Liver (tissue), 9 donors: ENCODE measurements around the gene C12orf60. TPM values are rescaled to one million over a fixed set of nuclear protein-coding genes. Genes with fewer than 3 reads are reported as not detected.

Experiments
- DNase-seq: peaks from one replicate; pipeline ENCODE4 v3.0.0-alpha.2; 2017; ENCODE audit warnings: low spot score
- H3K27ac ChIP-seq, 2 donors: one replicate each; pipeline ENCODE4 v1.7.0; 2013; ENCODE audit warnings: inconsistent platforms in 2 of 2, low read length in 2 of 2, control low read depth in 1 of 2, low read depth in 1 of 2, mild to moderate bottlenecking in 1 of 2
- H3K27me3 ChIP-seq, 4 donors: one replicate each; pipeline versions ENCODE4 v1.6.1 to v1.7.0; 2013; ENCODE audit warnings: low read length in 3 of 4, inconsistent platforms in 1 of 4, mild to moderate bottlenecking in 1 of 4, moderate library complexity in 1 of 4; ENCODE audit not compliant: control insufficient read depth in 4 of 4, insufficient read depth in 4 of 4
- H3K36me3 ChIP-seq, 4 donors: one replicate each; pipeline versions ENCODE4 v1.6.1 to v1.7.0; 2013; ENCODE audit warnings: low read length in 3 of 4, mild to moderate bottlenecking in 3 of 4, low read depth in 1 of 4, moderate library complexity in 1 of 4; ENCODE audit not compliant: control insufficient read depth in 4 of 4, insufficient read depth in 3 of 4
- H3K4me1 ChIP-seq, 4 donors: one replicate each; pipeline versions ENCODE4 v1.6.1 to v1.7.0; 2013; ENCODE audit warnings: low read length in 3 of 4, mild to moderate bottlenecking in 3 of 4, moderate library complexity in 1 of 4; ENCODE audit not compliant: control insufficient read depth in 4 of 4, insufficient read depth in 4 of 4
- H3K4me3 ChIP-seq, 3 donors: one replicate each; pipeline versions ENCODE4 v1.6.1 to v1.7.0; 2013; ENCODE audit warnings: low read length in 3 of 3, control low read depth in 1 of 3, low read depth in 1 of 3, mild to moderate bottlenecking in 1 of 3
- H3K9ac ChIP-seq, 2 donors: one replicate each; pipeline ENCODE4 v1.7.0; 2013; ENCODE audit warnings: low read length in 2 of 2, mild to moderate bottlenecking in 2 of 2, moderate library complexity in 2 of 2, control low read depth in 1 of 2, low read depth in 1 of 2
- H3K9me3 ChIP-seq, 4 donors: one replicate each; pipeline versions ENCODE4 v1.6.1 to v1.7.0; 2013; ENCODE audit warnings: low read length in 3 of 4; ENCODE audit not compliant: control insufficient read depth in 4 of 4
- ATF3 ChIP-seq: IDR thresholded peaks from 2 replicates; pipeline ENCODE4 v1.6.1; 2016; ENCODE audit warnings: antibody characterized with exemption
- CTCF ChIP-seq: fragments of 150-350 bp; IDR thresholded peaks from 2 replicates; pipeline ENCODE4 v1.5.1; 2017; ENCODE audit warnings: improper control_type of control experiment, low read depth, low read length; ENCODE audit not compliant: missing input control
- EGR1 ChIP-seq, 2 donors: IDR thresholded peaks; 2 replicates each; pipeline ENCODE4 v1.6.1; 2016 to 2018; ENCODE audit warnings: antibody characterized with exemption in 2 of 2, low read depth in 2 of 2
- FOXA1 ChIP-seq: IDR thresholded peaks from 2 replicates; pipeline ENCODE4 v1.6.1; 2016; ENCODE audit warnings: antibody characterized with exemption
- FOXA2 ChIP-seq: IDR thresholded peaks from 2 replicates; pipeline ENCODE4 v1.6.1; 2016; ENCODE audit warnings: antibody characterized with exemption
- GABPA ChIP-seq, 2 donors: IDR thresholded peaks in 1 of 2; conservative IDR thresholded peaks in 1 of 2; 2 replicates each; pipeline ENCODE4 v1.6.1; 2016; ENCODE audit warnings: antibody characterized with exemption in 2 of 2, mild to moderate bottlenecking in 1 of 2, moderate library complexity in 1 of 2
- HNF4A ChIP-seq, 2 donors: conservative IDR thresholded peaks; 2 replicates each; pipeline ENCODE4 v1.6.1; 2016; ENCODE audit warnings: antibody characterized with exemption in 2 of 2, mild to moderate bottlenecking in 2 of 2
- HNF4G ChIP-seq: IDR thresholded peaks from 2 replicates; pipeline ENCODE4 v1.6.1; 2016; ENCODE audit warnings: antibody characterized with exemption
- MAX ChIP-seq: IDR thresholded peaks from 2 replicates; pipeline ENCODE4 v1.6.1; 2016; ENCODE audit warnings: antibody characterized with exemption
- NR2F2 ChIP-seq: IDR thresholded peaks from 2 replicates; pipeline ENCODE4 v1.6.1; 2016; ENCODE audit warnings: antibody characterized with exemption
- RAD21 ChIP-seq, 2 donors: IDR thresholded peaks; 2 replicates each; pipeline ENCODE4 v1.6.1; 2016; ENCODE audit warnings: antibody characterized with exemption in 2 of 2, mild to moderate bottlenecking in 2 of 2
- REST ChIP-seq: IDR thresholded peaks from 2 replicates; pipeline ENCODE4 v1.6.1; 2016; ENCODE audit warnings: antibody characterized with exemption, mild to moderate bottlenecking
- RXRA ChIP-seq, 2 donors: IDR thresholded peaks; 2 replicates each; pipeline ENCODE4 v1.6.1; 2017 to 2018; ENCODE audit warnings: antibody characterized with exemption in 2 of 2, mild to moderate bottlenecking in 1 of 2
- SP1 ChIP-seq: IDR thresholded peaks from 2 replicates; pipeline ENCODE4 v1.6.1; 2018; ENCODE audit warnings: antibody characterized with exemption, mild to moderate bottlenecking
- TAF1 ChIP-seq: conservative IDR thresholded peaks from 2 replicates; pipeline ENCODE4 v1.6.1; 2016; ENCODE audit warnings: antibody characterized with exemption, mild to moderate bottlenecking
- YY1 ChIP-seq: IDR thresholded peaks from 2 replicates; pipeline ENCODE4 v1.6.1; 2016; ENCODE audit warnings: antibody characterized with exemption, mild to moderate bottlenecking
- ZBTB33 ChIP-seq: IDR thresholded peaks from 2 replicates; pipeline ENCODE4 v1.6.1; 2016; ENCODE audit warnings: antibody characterized with exemption
- WGBS: extraction: QIAGEN DNeasy Blood & Tissue Kit; methylation state at CpG from one replicate; pipeline ENCODE4 v1.1.7; 2013; 5-methylcytosine and 5-hydroxymethylcytosine counted together
- polyA plus RNA-seq, 2 donors: library from polyadenylated mRNA; stranded (reverse) in 1 of 2; unstranded in 1 of 2; fragments of 200-250 nt in 1 of 2; fragments of >200 nt in 1 of 2; fragmentation: Nextera tagmentation in 1 of 2; extraction: Ambion mirVana in 1 of 2; gene quantifications; one replicate each; pipeline versions ENCODE4 v1.2.1 to v1.2.3, GENCODE V29; 2013 to 2015
- total RNA-seq, 2 donors: library from RNA; depleted of rRNA; stranded (reverse); fragments of >200 nt; gene quantifications; one replicate each; pipeline ENCODE4 v1.2.3, GENCODE V29; 2014
- donor health status: healthy.
- donor health status: healthy.
- donor health status: healthy.
- donor health status: healthy.
- donor health status: healthy.

Gene C12orf60
- total and polyA plus RNA-seq, 4 donors, result 0.50 to 1.9 (median 1.0) TPM

- H3K4me1 ChIP-seq, result peaks cover 0 to 14% (median 2%) of the 10 kb centered on the region in 4 donors
- no peak overlapping the region for H3K4me3 ChIP-seq
- DNase-seq, result no peak
- H3K27me3 ChIP-seq, result no peaks in the 10 kb centered on the region
- H3K9ac ChIP-seq, result no peak overlapping the region
- H3K27ac ChIP-seq, result no peak overlapping the region
- no peaks in the 10 kb centered on the region for H3K9me3 ChIP-seq
- WGBS, result 92% methylated on average over 2 of the region's 2 CpGs
- H3K36me3 ChIP-seq, result no peaks in the 10 kb centered on the region
- TF ChIP-seq RXRA (IDR thresholded peaks at IDR 0.05) (no peak), SP1 (no peak), FOXA1 (no peak), YY1 (no peak), HNF4A (conservative IDR thresholded peaks at IDR 0.05) (no peak), REST (no peak), TAF1 (no peak)
Observed at GRCh38 chr12:14811486-14811885, 8.0 kb downstream of the C12orf60 start.

- H3K27ac ChIP-seq, result no peak within 1 kb of the TSS
- H3K9me3 ChIP-seq, result no peaks in the 10 kb centered on the region
- no peak within 1 kb of the TSS for H3K9ac ChIP-seq
- DNase-seq, result no peak
- no peak within 1 kb of the TSS for H3K4me3 ChIP-seq
- H3K27me3 ChIP-seq, result no peaks in the 10 kb centered on the region
- TF ChIP-seq GABPA (IDR thresholded peaks at IDR 0.05 in 1 of 2, conservative IDR thresholded peaks at IDR 0.05 in 1 of 2) (no peak), ZBTB33 (no peak), CTCF (no peak), RAD21 (IDR thresholded peaks at IDR 0.05) (no peak), ATF3 (no peak), HNF4A (conservative IDR thresholded peaks at IDR 0.05) (no peak), SP1 (no peak), RXRA (IDR thresholded peaks at IDR 0.05) (no peak), HNF4G (no peak), REST (no peak), EGR1 (IDR thresholded peaks at IDR 0.05; ENCODE audit: low read depth in 2 of 2) (no peak), NR2F2 (no peak), YY1 (no peak), FOXA1 (no peak), FOXA2 (no peak), MAX (no peak)
- 93% methylated on average over 3 of the region's 3 CpGs for WGBS
- H3K4me1 ChIP-seq, result peaks cover 0 to 14% (median 2%) of the 10 kb centered on the region in 4 donors
- H3K36me3 ChIP-seq, result no peaks in the 10 kb centered on the region
Observed at GRCh38 chr12:14814014-14814413, 10.5 kb downstream of the C12orf60 start, which contains the start of gene SMCO3. Gene SMCO3 (minus strand): TSS chr12:14814182. CDS start chr12:14806680, 7,502 bp downstream.
